ENCODE measurements around the gene EXOSC10. TPM values are rescaled to one million over a fixed set of nuclear protein-coding genes. Genes with fewer than 3 reads are reported as not detected.
A peak's percentile ranks its signal among the peaks of the same experiment; 100 is the strongest.
"Not testable (repeated sequence)": the region's sequence is repeated elsewhere in the genome, so short reads cannot be mapped to it uniquely, and the experiment has no call there.

Gene EXOSC10
- total RNA-seq, 2 donors from 2014 or later = 70.2 to 84.6 TPM

DNA sequence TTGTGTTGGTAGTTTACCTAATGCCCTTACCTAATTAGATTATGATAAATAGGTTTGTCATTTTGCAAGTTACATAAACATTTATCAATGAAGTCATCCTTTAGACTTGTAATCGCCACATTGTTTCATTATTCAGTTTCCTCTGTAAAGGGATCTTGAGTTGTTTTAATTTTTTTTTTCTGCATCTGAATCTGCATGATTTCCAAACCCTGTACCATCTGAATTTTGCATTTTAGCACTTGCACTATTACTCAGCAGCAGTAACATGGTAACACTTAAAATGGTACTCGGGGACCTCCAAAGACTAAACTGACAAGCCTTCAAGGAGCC, 74.8 kb downstream of the EXOSC10 start:
- DNase-seq = no peak
- H3K27ac Mint-ChIP-seq = peak overlapping the region; percentile 79
- no peak overlapping the region for H3K4me3 Mint-ChIP-seq
- peaks cover 16% of the 10 kb centered on the region for H3K4me1 Mint-ChIP-seq (ENCODE audit: low read depth)
- peaks cover 10 to 39% of the 10 kb centered on the region in 2 donors for H3K36me3 Mint-ChIP-seq (ENCODE audit: insufficient read depth in 2 of 2)
- H3K9me3 Mint-ChIP-seq = no peaks in the 10 kb centered on the region
- ATAC-seq (replicated peaks in 1 of 2) = peak in 1 of 2 donors; percentile 27
- H3K27me3 Mint-ChIP-seq (ENCODE audit: low read depth) = no peaks in the 10 kb centered on the region

DNA sequence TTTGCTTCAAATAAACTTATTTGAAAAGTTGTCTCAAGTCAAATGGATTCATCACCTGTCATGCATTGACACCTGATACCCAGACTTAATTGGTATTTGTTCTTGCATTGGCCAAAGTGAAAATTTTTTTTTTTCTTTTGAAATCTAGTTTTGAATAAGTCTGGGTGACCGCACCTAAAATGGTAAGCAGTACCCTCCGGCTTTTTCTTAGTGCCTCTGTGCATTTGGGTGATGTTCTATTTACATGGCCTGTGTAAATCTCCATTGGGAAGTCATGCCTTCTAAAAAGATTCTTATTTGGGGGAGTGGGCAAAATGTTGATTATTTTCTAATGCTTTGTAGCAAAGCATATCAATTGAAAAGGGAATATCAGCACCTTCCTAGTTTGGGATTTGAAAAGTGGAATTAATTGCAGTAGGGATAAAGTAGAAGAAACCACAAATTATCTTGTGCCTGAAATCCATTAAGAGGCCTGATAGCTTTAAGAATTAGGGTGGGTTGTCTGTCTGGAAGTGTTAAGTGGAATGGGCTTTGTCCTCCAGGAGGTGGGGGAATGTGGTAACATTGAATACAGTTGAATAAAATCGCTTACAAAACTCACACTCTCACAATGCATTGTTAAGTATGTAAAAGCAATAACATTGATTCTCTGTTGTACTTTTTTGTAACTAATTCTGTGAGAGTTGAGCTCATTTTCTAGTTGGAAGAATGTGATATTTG, 75.4 kb downstream of the EXOSC10 start:
- H3K4me3 Mint-ChIP-seq = peak overlapping the region in 1 of 2 donors; percentile 29
- no peak for ATAC-seq (replicated peaks in 1 of 2)
- H3K4me1 Mint-ChIP-seq (ENCODE audit: low read depth) = peaks cover 16% of the 10 kb centered on the region
- no peak for DNase-seq
- peaks cover 10 to 43% of the 10 kb centered on the region in 2 donors for H3K36me3 Mint-ChIP-seq (ENCODE audit: insufficient read depth in 2 of 2)
- H3K27me3 Mint-ChIP-seq (ENCODE audit: low read depth) = no peaks in the 10 kb centered on the region
- H3K9me3 Mint-ChIP-seq = no peaks in the 10 kb centered on the region
- H3K27ac Mint-ChIP-seq = peak overlapping the region; percentile 79

GRCh38 chr1:11023201-11023600, 76.5 kb downstream of the EXOSC10 start:
- Mint-ChIP-seq H3K27ac (no peak overlapping the region), H3K9me3 (no peaks in the 10 kb centered on the region), H3K27me3 (ENCODE audit: low read depth) (no peaks in the 10 kb centered on the region), H3K36me3 (ENCODE audit: insufficient read depth in 2 of 2) (peaks cover 15 to 54% of the 10 kb centered on the region in 2 donors), H3K4me3 (no peak overlapping the region), H3K4me1 (ENCODE audit: low read depth) (peaks cover 21% of the 10 kb centered on the region)
- ATAC-seq (replicated peaks in 1 of 2) = no peak
- no peak for DNase-seq

- no peaks in the 10 kb centered on the region for H3K27me3 Mint-ChIP-seq (ENCODE audit: low read depth)
- H3K4me1 Mint-ChIP-seq (ENCODE audit: low read depth) = peaks cover 34% of the 10 kb centered on the region
- ATAC-seq (replicated peaks in 1 of 2) (no peak), DNase-seq (no peak)
- H3K36me3 Mint-ChIP-seq (ENCODE audit: insufficient read depth in 2 of 2) = peaks cover 14 to 66% of the 10 kb centered on the region in 2 donors
- no peaks in the 10 kb centered on the region for H3K9me3 Mint-ChIP-seq
- no peak overlapping the region for H3K4me3 Mint-ChIP-seq
- H3K27ac Mint-ChIP-seq = no peak overlapping the region
These were observed 79.7 kb downstream of the EXOSC10 start for GRCh38 chr1:11019971-11020370.

- H3K4me1 Mint-ChIP-seq (ENCODE audit: low read depth) = peaks cover 40% of the 10 kb centered on the region
- not testable (repeated sequence) for ATAC-seq (replicated peaks in 1 of 2); H3K27ac Mint-ChIP-seq; H3K4me3 Mint-ChIP-seq; H3K9me3 Mint-ChIP-seq; H3K27me3 Mint-ChIP-seq (ENCODE audit: low read depth); DNase-seq
- peaks cover 16 to 67% of the 10 kb centered on the region in 2 donors for H3K36me3 Mint-ChIP-seq (ENCODE audit: insufficient read depth in 2 of 2)
These were observed 80.3 kb downstream of the EXOSC10 start for GRCh38 chr1:11019358-11019757.

Other genes with a start within 250 kb of the EXOSC10 start
- 100 to 1,000 TPM; 149 to 156 TPM for gene TARDBP, start 87.2 kb downstream of the EXOSC10 start, total RNA-seq
- gene MASP2, start 52.6 kb downstream of the EXOSC10 start, total RNA-seq = under 1 TPM; 0.19 to 0.56 TPM
- gene SRM, start 39.9 kb downstream of the EXOSC10 start, total RNA-seq = 10 to 100 TPM; 58.8 to 77.5 TPM
- gene ANGPTL7, start 89.5 kb upstream of the EXOSC10 start, total RNA-seq = not detected
- 10 to 100 TPM; 32.6 to 38.3 TPM for gene MTOR, start 162.7 kb upstream of the EXOSC10 start, total RNA-seq
- gene UBIAD1, start 173.3 kb upstream of the EXOSC10 start, total RNA-seq = 10 to 100 TPM; 28.5 to 32.9 TPM